Activated CD8-positive, alpha-beta memory T cell treated with anti-CD3 and anti-CD28 coated beads, Interleukin-2, amount 50 U/mL, for 1 hour (primary cell): Measurements from ENCODE around the gene ST3GAL5.

Source experiments
- DNase-seq: peaks from one replicate; pipeline ENCODE4 v3.0.0-alpha.2; 2020; ENCODE audit errors: extremely low read depth

Gene ST3GAL5

GRCh38 chr2:85866165-85866659 lies 22.6 kb downstream of the ST3GAL5 start:
- DNase-seq: no peak

DNA sequence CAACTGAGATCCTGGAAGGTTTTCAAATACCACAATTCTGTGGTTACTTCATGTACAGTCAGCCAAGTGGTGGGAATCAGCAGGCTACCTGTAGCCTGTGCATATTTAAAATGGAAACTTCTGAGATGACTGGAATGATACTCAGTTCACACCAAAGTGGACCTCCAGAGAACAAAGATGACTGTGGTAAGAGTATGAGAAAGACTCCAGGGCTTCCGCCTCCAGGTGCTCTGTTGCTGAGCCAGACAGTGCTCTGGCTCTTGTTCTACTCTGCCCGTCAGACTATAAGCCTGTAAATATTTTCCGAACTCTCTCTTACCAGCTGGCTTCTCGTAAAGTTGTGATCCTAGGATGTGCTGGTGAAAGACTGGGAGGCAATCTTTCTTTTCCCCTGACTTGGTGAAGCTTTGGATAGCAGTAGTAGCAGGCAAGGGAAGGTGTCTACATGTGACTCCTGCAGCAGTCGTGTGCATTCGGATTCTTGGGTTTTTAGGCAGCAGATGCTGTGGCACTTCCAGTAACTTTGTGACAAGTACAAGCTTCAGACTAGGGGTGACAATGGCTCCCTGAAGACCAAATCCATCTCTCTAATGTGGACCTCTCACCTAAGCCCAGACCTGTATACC lies 23.1 kb downstream of the ST3GAL5 start:
- no peak for DNase-seq

GRCh38 chr2:85864654-85865053 lies 24.1 kb downstream of the ST3GAL5 start:
- no peak for DNase-seq

- DNase-seq: peak; percentile 48
These were observed 26.4 kb downstream of the ST3GAL5 start for GRCh38 chr2:85862426-85862825.

GRCh38 chr2:85861650-85862049 lies 27.1 kb downstream of the ST3GAL5 start:
- DNase-seq: no peak

DNA sequence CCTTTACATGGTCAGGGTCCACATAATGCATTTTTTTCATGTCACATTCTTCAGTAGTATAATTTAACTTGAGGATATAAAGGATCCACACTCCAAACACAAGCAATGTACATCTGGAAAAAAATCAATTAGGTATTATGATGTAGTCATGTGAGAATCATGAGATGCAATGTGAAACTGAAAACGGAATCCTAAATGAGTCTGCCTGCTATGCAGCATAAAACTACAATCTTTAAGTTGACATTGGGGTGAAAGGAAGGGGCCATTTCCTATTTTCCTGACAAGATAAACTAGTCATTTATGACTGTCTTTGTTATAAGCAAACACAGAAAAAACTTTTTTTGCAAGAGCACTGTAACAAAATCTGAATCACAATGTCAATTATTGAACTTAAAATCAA lies 27.6 kb downstream of the ST3GAL5 start:
- no peak for DNase-seq

- no peak for DNase-seq
These were observed 29.9 kb downstream of the ST3GAL5 start for GRCh38 chr2:85858841-85859240.

DNA sequence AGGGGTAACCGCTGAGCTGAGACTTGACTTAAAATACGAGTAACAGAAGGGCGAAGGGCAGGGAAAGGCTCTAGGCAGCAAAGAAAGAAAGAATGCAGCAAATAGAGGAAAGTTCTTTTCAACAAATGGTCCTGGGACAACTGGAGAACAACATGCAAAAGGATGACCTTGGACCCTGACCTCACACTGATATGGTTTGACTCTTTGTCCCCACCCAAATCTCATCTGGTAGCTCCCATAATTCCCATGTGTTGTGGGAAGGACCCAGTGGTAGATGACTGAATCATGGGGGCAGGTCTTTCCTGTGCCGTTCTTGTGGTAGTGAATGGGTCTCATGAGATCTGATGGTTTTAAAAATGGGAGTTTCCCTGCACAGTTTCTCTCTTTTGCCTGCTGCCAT lies 33.9 kb downstream of the ST3GAL5 start:
- no peak for DNase-seq

DNA sequence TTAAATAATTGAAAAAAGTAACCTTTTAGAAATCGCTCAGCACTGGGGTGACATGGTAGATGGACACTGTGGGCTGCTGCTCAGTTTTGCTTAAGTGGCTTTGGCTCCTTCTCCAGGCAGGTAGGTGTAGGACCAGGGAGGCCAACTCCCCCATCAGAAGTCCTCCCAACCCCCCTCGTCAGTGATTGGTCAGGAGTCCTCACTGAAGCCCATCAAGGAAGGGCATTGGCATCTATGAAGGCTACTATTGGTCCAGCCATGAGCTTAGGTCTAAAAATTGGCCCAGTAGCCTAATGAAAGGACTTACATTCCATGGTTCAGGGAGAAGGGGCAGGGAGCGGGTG lies 34.7 kb downstream of the ST3GAL5 start:
- DNase-seq: no peak

DNA sequence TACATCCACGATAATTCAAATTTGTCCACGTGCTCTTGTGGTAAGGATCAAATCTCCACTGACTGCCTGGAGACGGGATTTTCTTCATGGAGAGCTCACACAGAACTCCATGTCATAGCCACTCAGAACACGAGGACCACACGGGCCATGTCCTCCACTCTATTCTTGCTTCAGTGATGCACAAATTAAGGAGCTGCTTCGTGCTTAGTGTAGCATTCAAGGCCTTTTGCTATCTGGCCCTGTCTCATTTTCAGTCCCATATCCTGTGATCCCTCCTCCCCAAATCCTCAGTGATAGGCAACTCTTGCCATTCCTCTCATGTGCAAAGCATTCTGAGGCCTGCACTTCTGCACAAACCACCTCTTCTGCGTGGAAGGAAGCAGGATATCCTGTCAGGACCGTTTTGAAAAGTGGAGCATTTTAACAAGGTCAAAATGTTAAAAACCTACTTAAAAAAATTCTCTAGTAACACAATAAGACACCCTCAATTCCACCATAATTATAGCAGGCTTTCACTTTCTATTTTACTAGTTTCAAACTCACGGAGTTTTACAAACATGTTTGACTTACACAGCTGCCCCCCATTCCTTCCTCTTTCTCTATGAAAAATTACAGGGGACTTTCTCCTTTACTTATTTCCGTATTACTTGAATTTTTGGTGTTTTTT lies 35.2 kb downstream of the ST3GAL5 start:
- no peak for DNase-seq

DNA sequence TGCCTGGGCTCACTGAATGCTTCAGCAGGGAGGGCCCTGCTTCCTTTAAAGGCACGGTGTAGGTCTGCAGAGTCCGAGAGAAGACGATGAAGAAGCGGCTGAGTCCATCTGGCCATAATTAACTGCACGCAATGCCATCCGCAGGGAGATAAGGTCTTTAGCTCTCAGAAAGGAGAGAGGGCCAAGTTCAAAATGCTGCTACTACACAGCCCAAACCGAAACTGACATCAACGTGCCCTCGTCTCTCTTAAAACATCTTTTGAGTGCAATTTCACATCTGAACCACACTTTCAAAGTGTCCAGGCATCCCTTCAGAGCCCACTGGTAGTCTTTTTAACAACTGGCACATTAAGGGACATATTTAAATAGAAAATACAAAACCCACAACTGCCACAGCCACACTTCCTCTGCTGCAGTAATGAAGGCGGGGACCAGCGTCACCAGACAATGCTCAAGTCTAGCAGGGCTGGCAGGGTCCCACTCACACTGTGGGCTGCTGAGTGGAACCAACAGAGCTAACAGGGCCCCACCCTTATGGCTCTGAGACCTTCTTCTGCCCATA lies 35.8 kb downstream of the ST3GAL5 start:
- DNase-seq: peak; percentile 69

GRCh38 chr2:85852152-85852840 lies 36.5 kb downstream of the ST3GAL5 start:
- no peak for DNase-seq

DNA sequence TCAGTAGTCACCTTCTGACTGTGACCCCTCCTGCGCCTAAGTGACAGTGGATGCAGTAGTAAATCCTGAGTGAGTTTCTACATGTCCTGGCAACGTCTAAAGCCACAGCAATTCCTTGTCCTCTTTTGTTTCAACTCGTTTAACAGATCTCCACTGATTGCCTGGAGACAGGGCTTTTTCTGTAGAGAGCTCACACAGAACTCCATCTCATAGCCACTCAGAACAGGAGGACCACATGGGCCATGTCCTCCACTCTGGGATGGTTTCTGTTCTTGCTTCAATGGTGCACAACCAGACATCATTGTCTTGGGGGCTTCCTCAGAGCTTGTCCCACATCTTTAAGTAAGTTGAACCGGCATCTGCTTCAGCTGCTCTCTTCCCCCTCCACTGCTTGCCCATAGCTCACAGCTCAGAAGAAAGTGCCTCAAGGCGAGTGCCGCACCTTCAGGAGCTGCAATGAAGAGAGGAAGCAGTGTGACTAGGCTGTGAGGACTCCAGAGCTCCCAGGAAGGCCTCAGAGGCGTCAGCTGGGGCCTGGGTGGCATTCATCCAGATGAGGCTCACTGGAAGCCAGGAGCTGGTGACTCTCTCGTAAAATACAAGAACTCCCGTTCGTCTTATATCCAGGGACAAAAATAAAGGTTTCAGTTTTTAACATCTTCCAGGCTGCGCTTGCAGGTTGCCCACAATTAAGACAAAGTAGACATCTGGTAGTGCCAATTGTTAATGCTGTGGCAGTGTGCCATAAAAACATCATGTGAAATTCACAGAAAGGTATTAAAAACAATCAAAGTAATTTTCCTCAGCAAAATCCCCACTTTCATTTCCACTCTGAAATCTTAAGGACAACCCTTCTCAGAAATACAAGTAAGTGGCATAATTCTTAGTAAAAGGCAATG lies 37.3 kb downstream of the ST3GAL5 start:
- DNase-seq: no peak

DNA sequence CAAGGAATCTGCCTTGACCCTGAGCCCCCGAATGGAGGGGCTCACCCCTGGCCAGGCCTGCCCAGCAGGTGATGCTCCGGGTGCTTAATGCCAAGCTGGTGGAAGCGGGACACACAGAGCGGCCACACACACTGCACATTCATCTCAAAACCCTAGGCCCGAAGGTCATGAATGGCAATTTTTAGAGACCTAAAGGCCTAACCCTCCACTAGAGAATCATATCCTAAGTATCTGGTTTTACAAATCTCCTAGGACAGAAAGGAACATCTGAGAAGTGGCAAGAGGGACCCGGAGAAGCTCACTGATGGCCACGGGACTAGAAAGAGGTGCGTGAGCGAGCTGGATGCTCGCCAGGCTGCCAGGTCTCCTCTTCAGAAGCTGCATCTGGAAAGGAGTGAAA lies 38.3 kb downstream of the ST3GAL5 start:
- no peak for DNase-seq

DNA sequence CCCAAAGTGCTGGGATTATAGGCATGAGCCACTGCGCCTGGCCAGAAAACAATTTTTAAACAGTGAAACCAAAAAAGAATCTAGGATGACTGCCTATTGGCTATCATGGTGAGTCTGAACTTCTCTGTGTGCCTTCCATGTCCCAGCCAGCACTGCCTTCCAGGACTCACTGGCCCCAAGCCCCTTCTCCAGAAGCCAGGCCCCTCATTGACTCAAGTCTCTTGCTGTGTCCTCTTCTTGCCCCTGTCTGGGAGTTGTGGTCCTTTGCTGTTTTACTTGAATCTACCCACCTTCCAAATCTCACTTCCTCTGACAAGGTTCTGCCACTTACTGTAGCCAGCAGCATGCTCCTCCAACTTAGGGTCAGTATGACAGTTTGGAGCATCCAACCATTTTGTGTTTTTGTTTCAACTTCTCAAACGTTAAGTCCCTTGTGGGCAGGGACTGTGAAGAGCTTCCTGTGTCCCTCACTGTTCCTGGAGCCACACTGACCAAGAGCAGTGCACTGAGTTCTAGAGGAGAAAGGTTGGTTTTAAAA lies 41.7 kb downstream of the ST3GAL5 start:
- DNase-seq: no peak

DNA sequence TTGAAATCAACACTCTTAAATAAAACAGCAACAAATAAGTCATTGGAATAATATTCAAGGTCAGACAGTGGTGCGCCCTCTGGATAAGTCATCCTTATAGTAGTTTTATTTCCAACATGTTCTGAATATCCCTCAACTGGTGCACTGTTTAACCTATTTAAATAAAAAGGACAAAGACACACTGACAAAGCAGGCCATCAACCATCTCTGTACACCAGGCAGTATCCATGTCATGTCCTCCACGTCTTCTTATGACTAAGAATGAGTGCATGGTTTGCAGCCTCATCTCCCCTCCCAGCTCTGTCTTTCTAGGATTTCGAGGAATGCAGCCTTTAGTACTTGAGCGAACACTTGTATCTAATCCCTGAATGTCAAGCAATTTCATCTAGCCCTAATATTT lies 42.4 kb downstream of the ST3GAL5 start:
- no peak for DNase-seq

GRCh38 chr2:85844486-85844885 lies 44.3 kb downstream of the ST3GAL5 start:
- DNase-seq: no peak

- no peak for DNase-seq
These were observed 45.2 kb downstream of the ST3GAL5 start for GRCh38 chr2:85843543-85843942.

DNA sequence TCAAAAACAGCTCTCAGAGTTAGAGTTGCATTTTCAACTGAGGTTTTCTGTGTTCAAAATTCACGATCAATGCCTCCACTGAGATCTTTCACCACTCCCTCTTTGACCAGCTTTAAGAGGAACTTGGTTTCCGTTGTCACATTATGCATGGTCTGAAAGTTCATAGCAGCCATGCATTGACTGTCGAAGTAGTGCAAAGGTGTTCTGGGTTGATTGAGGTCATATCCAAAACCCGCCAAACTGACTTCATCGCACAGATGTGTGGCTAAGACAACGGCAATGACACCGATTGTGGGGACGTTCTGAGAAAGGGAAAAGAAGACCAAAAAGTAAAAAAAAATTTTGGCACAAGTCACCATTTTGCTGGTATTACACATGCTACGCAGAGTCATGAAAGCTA lies 48.7 kb downstream of the ST3GAL5 start:
- DNase-seq: no peak

GRCh38 chr2:85839461-85839860 lies 49.3 kb downstream of the ST3GAL5 start:
- DNase-seq: no peak

- DNase-seq: no peak
These were observed 50.1 kb downstream of the ST3GAL5 start for GRCh38 chr2:85838641-85839040.

DNA sequence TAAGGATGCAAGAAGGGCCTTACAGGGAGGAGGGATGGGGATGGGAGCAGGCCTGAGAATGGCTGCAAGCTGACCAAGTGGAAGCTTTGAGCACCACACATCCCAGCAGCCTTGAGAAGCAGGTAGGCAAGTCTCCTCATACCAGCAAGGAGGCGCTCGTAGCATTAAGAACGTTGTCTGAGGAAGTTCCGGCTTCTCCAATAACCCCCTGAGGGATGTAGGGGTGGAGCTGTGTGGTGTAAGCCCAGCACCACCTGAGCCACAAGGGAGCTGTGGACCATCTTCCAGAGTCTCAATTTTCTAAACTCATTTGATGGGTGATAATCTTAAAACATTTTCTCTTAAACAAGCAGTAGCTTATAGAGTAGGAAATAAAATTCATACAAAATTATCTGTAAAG lies 50.6 kb downstream of the ST3GAL5 start:
- DNase-seq: no peak
